Measurements from ENCODE around the gene KPNB1.

DNA sequence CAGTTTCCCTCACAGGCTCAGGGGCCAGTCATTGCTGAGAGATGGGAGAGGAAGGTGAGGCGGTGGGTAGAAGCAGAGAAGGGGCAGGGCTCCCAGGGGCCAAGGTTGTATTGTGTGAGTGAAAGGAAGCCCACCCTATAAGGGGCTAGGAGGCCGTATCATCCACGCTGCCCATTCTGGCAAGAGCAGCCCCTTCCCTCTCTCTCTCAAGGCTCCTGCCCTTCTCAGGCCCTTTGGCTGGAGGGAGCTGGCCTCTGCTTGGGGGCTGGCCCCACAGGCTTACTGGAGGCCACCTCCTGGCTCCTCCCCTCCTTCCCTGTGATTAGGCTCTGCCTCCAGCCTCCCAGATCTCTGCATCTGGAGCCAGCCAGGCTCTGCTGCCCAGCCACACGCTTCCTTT, 51.9 kb downstream of the KPNB1 start:
- TF ChIP-seq, protein P1, sequence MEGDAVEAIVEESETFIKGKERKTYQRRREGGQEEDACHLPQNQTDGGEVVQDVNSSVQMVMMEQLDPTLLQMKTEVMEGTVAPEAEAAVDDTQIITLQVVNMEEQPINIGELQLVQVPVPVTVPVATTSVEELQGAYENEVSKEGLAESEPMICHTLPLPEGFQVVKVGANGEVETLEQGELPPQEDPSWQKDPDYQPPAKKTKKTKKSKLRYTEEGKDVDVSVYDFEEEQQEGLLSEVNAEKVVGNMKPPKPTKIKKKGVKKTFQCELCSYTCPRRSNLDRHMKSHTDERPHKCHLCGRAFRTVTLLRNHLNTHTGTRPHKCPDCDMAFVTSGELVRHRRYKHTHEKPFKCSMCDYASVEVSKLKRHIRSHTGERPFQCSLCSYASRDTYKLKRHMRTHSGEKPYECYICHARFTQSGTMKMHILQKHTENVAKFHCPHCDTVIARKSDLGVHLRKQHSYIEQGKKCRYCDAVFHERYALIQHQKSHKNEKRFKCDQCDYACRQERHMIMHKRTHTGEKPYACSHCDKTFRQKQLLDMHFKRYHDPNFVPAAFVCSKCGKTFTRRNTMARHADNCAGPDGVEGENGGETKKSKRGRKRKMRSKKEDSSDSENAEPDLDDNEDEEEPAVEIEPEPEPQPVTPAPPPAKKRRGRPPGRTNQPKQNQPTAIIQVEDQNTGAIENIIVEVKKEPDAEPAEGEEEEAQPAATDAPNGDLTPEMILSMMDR (IDR thresholded peaks at IDR 0.05), result no peak
- TF ChIP-seq POLR2A (IDR thresholded peaks at IDR 0.05), result no peak
